ENCODE data around the gene TSHZ1. TPM values are rescaled to one million over a fixed set of nuclear protein-coding genes. Genes with fewer than 3 reads are reported as not detected.

The TSHZ1 gene
- total and polyA plus RNA-seq, 4 donors: 4.2 to 6.6 (median 5.6) TPM

- no peak overlapping the region for H3K4me3 ChIP-seq (ENCODE audit: low read depth in 1 of 3, low read length in 3 of 3)
- H3K27me3 ChIP-seq (ENCODE audit: control insufficient read depth in 4 of 4, insufficient read depth in 4 of 4, low read length in 3 of 4): no peaks in the 10 kb centered on the region
- peak overlapping the region; percentile 71 to 78 for H3K27ac ChIP-seq (ENCODE audit: low read depth in 1 of 2, low read length in 2 of 2)
- H3K36me3 ChIP-seq (ENCODE audit: control insufficient read depth in 4 of 4, insufficient read depth in 3 of 4, low read depth in 1 of 4, low read length in 3 of 4): no peaks in the 10 kb centered on the region
- TF ChIP-seq JUND (IDR thresholded peaks at IDR 0.05): no peak
- TF ChIP-seq ZBTB33 (IDR thresholded peaks at IDR 0.05): no peak
- TF ChIP-seq RXRA (IDR thresholded peaks at IDR 0.05): no peak
- no peak for TF ChIP-seq FOXA2 (IDR thresholded peaks at IDR 0.05)
- no peak for TF ChIP-seq HNF4A (conservative IDR thresholded peaks at IDR 0.05)
- TF ChIP-seq NR2F2 (IDR thresholded peaks at IDR 0.05): no peak
- no peak for TF ChIP-seq MAX (IDR thresholded peaks at IDR 0.05)
- TF ChIP-seq, protein P1, sequence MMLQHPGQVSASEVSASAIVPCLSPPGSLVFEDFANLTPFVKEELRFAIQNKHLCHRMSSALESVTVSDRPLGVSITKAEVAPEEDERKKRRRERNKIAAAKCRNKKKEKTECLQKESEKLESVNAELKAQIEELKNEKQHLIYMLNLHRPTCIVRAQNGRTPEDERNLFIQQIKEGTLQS (IDR thresholded peaks at IDR 0.05): no peak
- TF ChIP-seq GABPA (IDR thresholded peaks at IDR 0.05 in 1 of 2, conservative IDR thresholded peaks at IDR 0.05 in 1 of 2): no peak
- TF ChIP-seq, protein P2, sequence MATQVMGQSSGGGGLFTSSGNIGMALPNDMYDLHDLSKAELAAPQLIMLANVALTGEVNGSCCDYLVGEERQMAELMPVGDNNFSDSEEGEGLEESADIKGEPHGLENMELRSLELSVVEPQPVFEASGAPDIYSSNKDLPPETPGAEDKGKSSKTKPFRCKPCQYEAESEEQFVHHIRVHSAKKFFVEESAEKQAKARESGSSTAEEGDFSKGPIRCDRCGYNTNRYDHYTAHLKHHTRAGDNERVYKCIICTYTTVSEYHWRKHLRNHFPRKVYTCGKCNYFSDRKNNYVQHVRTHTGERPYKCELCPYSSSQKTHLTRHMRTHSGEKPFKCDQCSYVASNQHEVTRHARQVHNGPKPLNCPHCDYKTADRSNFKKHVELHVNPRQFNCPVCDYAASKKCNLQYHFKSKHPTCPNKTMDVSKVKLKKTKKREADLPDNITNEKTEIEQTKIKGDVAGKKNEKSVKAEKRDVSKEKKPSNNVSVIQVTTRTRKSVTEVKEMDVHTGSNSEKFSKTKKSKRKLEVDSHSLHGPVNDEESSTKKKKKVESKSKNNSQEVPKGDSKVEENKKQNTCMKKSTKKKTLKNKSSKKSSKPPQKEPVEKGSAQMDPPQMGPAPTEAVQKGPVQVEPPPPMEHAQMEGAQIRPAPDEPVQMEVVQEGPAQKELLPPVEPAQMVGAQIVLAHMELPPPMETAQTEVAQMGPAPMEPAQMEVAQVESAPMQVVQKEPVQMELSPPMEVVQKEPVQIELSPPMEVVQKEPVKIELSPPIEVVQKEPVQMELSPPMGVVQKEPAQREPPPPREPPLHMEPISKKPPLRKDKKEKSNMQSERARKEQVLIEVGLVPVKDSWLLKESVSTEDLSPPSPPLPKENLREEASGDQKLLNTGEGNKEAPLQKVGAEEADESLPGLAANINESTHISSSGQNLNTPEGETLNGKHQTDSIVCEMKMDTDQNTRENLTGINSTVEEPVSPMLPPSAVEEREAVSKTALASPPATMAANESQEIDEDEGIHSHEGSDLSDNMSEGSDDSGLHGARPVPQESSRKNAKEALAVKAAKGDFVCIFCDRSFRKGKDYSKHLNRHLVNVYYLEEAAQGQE (IDR thresholded peaks at IDR 0.05): no peak
- TF ChIP-seq SP1 (IDR thresholded peaks at IDR 0.05): no peak
- TF ChIP-seq EGR1 (IDR thresholded peaks at IDR 0.05; ENCODE audit: low read depth in 2 of 2): no peak
- TF ChIP-seq YY1 (IDR thresholded peaks at IDR 0.05): no peak
- TF ChIP-seq, protein P3, sequence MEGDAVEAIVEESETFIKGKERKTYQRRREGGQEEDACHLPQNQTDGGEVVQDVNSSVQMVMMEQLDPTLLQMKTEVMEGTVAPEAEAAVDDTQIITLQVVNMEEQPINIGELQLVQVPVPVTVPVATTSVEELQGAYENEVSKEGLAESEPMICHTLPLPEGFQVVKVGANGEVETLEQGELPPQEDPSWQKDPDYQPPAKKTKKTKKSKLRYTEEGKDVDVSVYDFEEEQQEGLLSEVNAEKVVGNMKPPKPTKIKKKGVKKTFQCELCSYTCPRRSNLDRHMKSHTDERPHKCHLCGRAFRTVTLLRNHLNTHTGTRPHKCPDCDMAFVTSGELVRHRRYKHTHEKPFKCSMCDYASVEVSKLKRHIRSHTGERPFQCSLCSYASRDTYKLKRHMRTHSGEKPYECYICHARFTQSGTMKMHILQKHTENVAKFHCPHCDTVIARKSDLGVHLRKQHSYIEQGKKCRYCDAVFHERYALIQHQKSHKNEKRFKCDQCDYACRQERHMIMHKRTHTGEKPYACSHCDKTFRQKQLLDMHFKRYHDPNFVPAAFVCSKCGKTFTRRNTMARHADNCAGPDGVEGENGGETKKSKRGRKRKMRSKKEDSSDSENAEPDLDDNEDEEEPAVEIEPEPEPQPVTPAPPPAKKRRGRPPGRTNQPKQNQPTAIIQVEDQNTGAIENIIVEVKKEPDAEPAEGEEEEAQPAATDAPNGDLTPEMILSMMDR (IDR thresholded peaks at IDR 0.05; ENCODE audit: low read depth, low read length, missing input control): no peak
- TF ChIP-seq FOXA1 (IDR thresholded peaks at IDR 0.05): no peak
- no peak for TF ChIP-seq TAF1 (conservative IDR thresholded peaks at IDR 0.05)
- TF ChIP-seq HNF4G (IDR thresholded peaks at IDR 0.05): no peak
- TF ChIP-seq RAD21 (IDR thresholded peaks at IDR 0.05): no peak
- peaks cover 12 to 44% (median 39%) of the 10 kb centered on the region in 4 donors for H3K4me1 ChIP-seq (ENCODE audit: control insufficient read depth in 4 of 4, insufficient read depth in 4 of 4, low read length in 3 of 4)
- H3K9ac ChIP-seq (ENCODE audit: low read depth in 1 of 2, low read length in 2 of 2): peak overlapping the region in 1 of 2 donors; percentile 20
- 79% methylated on average over 12 of the region's 12 CpGs for WGBS
- no peaks in the 10 kb centered on the region for H3K9me3 ChIP-seq (ENCODE audit: control insufficient read depth in 4 of 4, low read length in 3 of 4)
- DNase-seq (ENCODE audit: low spot score): no peak
Measured at GRCh38 chr18:75220551-75221355, 10.2 kb downstream of the TSHZ1 start.
